HG02884 (cell line): ENCODE data around the gene GPD1L.

Experiments used
- ATAC-seq: cut with Tn5 transposase; IDR thresholded peaks from one replicate; pipeline ENCODE4 v1.9.1; 2021; ENCODE audit warnings: mild to moderate bottlenecking, moderate library complexity; ENCODE audit not compliant: unreplicated experiment

GPD1L gene

DNA sequence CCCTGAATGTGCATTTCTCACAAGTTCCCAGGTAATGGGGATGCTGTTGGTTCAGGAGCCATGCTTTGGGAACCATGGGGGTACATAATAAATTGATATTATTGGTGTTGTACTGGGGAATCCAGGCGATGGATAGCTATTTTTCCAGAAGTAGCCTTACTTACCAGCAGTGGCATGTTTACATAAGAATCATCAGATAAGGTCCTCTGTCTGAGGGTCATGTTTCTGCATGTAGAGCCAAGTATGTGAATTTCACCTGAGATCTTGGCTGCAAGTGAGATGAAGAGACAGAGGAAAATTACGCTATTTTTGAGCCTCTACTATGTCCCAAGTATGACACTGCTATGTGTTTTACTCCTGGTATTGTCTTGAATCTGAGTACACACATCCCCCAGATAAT is 26.3 kb downstream of the GPD1L start:
- ATAC-seq: no peak

DNA sequence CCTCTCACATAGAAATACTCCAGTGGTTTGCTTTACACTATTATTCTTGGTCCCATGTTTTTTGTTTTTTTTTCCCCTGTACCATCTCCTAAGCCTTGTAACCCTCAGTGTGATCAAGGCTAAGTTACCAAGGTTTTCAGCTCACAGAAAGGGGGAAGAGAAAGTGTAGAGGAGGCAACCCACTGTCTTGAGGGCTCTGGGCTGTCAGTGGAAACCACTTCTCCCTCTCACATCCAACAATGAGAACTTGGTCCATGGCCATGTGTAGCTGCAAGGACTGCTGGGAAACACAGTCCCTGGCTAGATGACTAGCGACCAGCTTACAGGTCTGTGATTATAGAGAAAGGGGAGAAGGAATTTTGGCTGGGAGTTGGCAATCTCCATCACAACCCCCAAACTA is 30.3 kb downstream of the GPD1L start:
- ATAC-seq: no peak

DNA sequence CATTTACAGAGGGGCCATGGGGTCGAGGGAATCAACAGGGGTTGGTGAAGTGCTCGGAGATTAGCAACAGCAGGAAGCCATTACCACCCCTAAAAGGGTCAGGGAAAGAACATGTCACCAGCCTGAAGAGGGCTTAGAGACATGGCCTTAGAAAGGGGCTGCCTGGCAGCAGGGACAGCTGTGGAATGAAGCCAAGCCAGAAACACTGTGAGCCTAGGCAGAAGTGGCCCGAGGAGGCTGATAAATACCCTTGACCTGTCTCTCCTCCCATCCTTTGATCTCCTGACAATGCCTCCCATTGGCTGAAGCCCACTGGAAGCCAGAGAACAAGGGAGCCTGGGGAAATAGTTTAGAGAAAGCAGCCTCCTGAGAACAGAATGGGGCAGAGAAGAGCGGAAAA is 31.4 kb downstream of the GPD1L start:
- ATAC-seq: no peak

DNA sequence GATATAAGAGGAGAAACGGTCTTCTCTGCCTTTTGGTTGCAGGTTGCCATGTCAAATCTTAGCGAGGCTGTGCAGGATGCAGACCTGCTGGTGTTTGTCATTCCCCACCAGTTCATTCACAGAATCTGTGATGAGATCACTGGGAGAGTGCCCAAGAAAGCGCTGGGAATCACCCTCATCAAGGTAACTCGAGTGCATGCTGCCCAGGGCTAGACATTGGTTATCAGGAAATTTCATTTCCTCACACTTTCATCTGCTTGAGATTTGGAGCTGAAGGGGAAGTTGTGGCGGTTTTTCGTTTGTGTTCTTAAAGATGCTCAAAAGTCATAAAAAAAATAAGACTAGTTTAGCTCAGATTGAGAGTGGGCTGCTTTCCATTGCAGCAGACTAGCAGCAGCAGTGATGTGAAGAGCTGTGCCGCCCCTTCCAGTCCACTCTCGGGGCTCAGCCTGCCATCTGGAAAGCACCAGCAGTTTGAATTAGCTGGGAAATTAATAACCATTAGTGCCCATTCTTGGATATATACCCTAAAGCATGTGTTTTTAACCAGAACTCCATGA is 32.2 kb downstream of the GPD1L start:
- ATAC-seq: no peak

DNA sequence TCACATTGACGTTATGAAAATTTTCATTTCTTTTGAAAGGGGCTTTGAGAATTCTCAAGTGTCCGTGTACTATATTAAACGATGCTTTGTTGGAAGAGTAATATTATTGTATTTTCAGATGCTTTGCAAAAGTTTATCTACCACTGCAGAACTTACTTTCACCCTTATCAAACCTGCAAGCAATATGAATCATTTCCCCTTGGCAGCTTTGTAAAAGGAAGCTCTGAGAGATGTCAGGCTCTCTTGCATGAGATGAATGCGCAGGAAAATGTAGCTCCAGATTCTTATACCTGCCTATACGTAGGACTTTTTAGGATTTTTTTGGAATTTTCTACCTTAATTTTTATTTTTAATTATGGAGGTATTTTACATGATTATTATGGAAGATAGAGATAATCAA is 34.5 kb downstream of the GPD1L start:
- no peak for ATAC-seq

DNA sequence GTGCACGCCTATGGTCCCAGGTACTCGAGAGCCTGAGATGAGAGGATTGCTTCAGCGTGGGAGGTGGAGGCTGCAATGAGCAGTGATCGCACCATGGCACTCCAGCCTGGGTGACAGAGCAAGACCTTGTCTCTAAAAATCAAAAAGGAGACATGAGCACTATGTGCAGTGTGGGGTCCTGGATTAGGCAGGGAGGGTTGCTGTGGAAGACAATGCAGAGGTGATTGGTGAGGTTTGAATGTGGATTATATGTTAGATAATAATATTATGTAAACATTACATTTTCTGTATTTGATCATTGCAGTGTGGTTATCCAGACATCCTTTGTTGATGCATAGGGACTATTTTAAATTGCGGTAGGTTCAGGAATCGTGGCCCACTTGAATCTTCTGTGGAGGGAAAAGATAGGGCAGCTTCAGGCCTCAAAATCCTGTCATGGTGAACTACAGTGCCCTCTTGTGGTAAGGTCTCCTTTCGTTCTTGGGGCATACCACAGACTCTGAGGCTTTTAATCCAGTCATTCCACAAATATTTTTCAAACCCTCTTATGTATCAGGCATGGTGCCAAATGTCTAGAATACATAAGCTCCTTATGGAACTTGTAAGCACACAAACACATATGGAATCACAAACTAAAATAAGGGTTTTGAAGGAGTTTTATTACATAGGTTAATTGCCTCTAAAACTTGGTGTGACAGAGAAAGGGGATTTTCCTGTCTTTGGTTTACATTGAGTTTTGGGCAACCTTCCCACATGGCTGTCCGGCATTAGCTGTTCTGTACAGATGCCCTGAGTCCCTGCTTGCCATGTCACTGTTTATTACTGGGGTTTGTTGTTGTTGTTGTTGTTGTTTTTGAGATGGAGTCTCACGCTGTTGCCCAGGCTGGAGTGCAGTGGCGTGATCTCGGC is 37.7 kb downstream of the GPD1L start:
- peak; percentile 72 for ATAC-seq

DNA sequence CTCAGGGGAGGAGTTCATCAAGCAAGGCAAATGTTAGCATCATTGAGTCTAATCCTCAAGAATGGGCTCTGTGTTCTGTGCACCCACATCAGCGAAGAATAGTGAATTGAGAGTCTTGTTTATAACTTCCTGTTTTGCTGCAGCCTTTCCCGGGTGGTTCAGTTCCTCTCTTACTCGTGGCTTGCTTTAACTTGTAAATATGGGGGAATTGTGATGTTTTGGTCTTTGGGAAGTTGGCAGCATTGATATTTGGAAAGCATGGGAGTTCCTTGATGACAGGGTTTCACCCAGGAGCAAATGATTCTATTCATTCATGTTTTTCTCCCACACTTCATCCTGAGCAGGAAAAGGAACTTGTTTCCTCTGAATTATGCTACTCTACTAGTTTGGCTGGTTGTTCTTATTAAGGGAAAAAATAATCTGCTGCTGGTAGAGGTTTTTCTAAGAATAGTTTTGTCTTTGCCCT is 40.4 kb downstream of the GPD1L start:
- ATAC-seq: no peak

DNA sequence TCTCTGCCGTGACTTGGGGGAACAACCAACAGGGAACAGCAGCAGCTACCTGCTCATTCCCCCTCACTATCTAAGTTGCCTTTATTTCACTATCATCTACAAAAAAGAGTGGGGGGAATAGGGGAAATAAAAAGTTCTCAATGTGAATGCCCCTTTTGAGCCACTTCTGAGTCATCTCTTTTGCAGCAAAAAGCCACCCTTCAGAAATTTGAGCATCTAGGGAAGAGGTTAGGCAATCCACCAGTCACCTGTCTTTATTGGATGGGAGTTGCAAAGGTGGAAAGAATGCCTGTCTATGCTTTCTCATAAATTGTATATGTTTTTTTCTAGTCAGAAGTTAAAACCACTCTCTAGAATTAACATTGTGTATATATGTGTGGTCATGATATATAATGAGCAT is 41.1 kb downstream of the GPD1L start:
- ATAC-seq: no peak

DNA sequence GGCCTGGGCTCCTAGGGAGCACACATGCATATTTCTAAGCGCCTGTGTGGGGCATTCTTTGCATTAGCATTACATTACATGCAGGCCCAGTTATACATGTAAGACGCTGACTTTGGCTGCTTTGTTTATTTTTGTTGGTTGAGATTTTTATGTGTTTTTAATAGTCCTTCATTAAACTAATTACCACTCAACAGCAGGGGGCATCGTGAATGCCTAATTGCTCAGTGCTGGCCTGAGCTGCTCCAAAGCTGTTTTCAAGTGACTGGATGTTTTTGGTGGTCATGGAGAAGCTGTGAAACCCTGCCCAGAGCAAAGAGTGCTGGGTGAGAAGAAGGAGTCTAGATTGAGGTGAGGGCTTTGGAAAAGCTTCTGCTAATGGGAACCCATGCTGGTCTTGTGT is 41.5 kb downstream of the GPD1L start:
- ATAC-seq: no peak

DNA sequence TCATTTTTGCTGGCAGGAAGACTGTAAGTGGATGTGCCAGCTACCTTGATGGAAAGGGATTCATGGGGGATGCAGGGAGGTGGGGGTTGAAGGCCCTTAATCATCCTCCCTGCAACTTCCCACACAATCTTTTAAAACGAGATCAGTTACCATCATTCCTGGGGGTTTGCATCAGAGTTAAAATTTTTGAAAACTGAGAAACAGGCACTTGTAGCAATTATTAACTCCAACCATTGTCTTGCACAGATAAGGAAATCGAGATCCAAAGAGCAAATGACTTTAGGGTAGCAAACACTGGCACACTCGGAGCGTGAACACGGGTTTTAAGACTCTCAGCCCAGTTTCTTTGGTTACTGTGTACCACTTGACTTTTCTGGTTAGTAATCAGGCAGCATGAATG is 41.9 kb downstream of the GPD1L start:
- no peak for ATAC-seq

DNA sequence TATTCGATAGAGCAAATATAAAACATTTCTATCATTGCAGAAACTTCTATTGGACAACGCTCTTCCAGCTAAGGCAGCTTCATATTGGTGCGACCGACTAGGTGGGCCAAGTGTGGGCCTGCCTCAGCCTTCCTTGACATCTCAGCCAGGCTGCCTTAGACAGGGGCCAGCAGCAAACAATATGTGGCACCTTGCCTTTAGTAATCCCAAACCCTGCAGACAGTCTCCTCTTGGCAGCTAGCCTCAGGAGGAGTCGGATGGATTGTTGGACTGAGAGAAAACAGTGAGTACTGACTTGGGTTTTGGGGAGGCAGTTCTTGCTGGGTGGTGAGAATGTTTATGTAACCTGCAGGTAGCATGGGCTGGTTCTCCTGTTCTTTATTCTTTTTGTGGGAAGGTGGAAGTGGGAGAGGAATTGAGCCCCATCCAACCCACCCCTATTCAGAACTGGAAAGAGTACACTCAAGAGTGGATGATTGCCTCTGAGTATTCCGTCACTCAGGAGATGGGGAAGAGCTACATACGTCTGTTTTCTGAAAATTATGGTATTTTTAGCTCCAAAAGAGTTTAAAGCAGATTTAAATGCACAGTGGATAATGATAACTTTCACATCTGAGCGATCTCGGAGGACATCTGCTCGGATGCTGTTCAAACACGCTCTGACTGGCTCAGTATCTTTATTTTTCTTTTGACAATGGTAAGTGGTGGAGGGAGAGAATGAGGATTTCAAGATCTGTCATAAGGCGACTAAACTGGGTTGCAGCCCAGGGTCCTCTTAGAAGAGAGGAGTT is 47.2 kb downstream of the GPD1L start:
- no peak for ATAC-seq

DNA sequence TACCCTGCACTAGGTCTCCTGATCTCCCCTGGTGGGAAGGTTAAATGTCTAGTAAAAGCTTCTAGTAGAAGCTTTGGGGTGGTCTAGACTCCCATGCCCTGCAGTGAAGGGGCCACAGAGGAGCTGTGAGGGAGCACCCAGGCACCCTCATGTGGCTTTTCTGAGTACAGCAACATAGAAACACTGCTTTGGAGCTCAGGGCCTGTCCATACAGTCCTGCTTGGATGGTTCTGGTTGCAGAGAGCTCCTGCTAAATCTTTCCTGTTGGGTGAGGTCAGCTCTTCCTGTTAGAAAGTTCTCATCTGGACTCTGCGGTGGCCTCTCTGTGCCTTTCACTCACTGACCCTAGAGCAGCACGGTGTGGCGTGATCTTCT is 47.8 kb downstream of the GPD1L start:
- ATAC-seq: no peak

DNA sequence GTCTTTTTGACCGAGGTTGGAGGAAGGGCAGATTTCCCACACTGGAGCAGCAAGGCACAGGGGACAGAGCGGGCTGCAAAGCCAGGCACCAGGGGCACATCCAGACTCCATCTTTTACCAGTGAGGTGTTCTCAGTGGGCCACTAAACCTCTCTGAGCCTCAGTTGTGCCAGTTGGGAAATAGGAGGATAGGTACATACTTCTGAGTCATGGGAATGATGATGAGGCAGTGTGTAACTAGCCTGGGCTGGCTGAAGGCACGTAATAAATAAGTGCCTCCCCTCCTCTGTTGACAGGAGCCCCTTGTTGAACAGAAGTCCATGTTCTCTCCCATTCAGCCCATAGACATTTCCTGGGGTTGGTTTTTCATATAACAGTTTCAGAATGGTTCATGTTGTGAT is 48.7 kb downstream of the GPD1L start:
- ATAC-seq: no peak

DNA sequence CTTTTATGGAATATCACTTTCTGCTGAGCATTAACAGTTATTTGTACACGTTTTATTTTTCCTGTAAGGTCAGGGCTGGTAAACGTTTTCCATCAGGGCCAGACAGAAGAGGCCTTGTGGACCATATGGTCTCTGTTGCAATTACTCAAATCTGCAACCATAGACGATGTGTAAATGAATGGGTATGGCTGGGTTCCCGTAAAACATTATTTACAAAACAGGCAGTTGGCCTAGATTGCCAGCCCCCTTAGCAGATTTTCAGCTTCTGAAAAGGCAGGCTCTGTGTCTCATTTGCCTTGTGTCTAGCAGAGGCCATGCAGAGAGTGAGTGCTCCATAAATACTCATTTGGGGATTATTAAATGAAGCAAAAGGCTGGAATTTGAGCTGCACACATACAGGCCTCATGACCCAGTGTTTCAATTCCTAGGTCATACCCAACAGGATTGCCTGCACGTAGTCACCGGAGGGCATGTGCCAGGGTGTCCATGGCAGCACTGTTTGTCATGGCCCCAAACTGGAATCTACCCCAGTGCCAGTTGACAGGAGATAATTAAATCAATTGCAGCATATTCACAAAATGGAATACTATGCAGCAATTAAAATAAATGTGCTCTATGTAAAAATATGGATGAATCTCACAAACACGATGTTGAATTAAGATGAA is 51.3 kb downstream of the GPD1L start:
- no peak for ATAC-seq

DNA sequence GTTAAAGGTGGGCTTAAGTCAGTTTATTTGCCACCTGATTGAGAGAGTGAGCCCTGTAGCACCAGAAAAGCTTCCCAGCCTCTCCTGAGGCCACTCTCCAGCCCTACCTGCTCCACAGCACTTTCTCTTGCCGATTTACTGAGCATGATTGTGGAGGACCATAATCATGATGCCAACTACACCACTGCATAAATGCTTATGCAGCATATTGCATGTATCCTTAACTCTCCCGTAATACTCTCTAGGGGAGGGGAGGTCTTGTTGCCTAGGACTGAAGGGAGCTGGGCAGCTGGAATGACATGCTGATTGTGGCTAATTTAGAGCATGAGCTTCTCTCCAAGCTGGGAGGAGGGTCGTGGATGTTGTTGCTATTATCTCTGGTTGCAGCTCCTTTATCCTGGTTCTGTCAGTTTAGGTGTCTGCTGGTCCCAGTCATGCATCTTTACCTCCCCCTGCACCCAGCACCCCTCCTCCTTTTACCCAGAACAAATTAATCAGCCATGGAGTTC is 54.3 kb downstream of the GPD1L start:
- no peak for ATAC-seq

DNA sequence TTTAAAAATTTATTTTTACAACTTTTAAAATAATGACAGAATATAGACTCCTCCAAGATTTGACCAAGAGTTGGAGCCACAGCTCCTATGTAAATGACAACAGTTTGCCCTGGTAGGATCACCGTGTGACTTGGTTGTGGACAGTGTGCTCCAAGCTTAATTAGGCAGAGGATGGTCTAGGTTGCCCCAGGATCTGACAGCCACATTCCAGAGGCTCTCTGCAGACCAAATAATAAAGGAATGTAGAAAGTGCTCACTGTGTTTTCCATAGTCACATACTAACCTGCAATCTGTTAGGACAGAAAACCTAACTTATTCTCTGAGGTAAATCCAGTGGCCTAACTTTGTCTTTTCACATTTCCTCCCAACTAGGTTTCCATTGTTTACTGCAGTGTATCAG is 59.0 kb downstream of the GPD1L start:
- no peak for ATAC-seq

DNA sequence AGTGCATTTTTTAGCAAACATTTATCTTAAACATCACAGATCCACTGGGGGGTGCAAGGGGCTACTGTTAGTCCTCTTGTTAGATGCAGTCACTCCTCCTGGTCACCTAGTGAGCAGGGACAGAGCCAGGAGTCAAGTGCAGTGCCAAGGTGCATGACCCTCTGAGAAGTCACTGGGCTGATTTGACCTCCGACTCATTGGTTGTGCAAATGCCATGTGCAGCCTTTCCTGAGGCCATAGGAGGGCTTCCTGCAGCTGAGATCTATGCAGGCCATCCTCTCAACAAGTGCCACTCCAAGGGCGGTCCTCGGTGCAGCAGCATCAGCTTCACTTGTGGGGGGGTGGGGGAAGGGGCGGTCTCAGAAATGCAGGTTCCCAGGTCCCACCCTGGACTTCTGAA is 60.2 kb downstream of the GPD1L start:
- ATAC-seq: no peak

DNA sequence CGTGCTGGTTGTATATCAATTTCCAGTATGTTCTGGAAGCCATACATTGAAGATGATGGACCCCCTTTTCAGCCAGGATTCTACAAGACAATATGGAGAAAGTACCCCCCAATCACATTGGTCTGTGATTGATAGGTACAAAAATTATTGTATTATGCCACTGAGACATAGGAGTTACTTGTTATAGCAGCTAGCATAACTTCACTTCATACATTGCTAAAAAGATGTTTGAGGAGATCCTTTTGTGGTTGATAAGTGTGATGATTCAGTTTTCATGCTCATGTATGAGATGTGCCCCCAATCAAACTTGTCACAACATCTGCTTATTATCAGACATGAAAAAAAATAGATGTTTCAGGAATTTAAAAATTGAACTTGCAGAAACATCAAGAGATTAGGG is 66.0 kb downstream of the GPD1L start:
- no peak for ATAC-seq

DNA sequence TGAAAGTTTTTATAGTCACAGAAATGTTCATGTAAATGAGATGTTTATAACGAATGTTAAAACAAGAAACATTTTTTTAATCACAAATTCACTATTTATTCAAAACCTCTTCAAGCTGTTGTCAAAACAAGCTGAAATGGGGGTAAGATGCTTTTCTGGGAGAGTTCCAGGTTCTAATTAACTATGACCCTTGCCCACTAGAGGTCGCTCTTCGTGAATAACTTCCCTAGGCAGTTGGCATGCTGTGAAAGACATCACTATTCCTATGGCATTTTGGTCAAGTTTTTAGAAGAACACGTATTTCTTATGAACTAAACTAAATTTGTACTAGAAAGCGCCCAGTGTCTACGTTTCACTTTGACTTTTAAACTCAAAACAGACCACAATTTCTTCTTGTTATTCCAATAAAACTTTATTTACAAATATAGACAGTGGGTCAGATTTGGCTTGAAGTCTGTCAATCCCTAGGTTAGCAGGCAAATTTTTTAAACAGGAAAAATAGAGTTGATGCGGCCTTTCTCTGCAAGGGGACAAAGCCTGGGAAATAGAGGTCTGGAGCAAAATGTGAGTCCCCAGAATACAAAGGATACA is 69.3 kb downstream of the GPD1L start:
- no peak for ATAC-seq

DNA sequence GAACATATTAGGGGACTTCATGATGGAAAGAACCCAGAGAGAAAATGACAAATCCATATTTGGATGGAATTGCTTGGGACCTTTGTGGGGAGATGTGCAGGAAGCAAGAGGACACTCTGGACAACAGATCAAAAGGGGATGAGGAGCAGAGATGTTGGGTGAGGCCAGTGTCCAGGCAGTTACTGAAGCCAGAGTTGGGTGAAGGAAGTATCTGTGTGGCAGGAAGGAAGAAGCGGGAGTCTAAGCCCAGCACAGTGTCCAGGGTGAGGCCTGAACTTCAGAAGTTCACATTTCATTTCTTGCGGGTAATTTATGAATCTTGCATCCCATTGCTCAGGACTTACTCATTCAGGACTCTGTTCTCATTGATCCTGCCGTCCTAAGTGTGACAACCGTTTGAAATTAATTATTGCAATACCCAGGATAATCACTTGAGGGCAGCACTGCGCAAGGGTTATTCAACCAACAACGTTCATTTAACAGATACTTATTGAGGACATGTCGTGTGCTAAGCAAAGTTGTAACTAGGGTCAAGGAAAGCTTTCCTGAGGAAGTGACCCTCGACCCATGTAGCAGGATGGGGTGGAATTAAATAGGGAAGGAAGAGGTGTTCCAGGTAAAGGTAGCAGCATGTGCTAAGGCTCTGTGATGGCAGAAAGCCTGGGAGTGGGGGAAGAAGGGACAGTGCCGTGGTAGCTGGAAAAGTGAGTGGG is 70.7 kb downstream of the GPD1L start:
- ATAC-seq: peak; percentile 48
